SK-N-MC (cell line): ENCODE measurements around the gene TMCC2.

Source experiments
- EZH2 ChIP-seq: fragments of 200-600 bp; sonication (generic); IDR thresholded peaks from one replicate; pipeline ENCODE4 v1.6.1; 2017; ENCODE audit warnings: antibody characterized with exemption
- FOXP2 ChIP-seq: optimal IDR thresholded peaks from 2 replicates; pipeline ENCODE3; 2011; ENCODE audit warnings: mild to moderate bottlenecking, moderate library complexity; ENCODE audit not compliant: insufficient read depth; ENCODE audit errors: extremely low read length, control extremely low read depth
- POLR2AphosphoS5 ChIP-seq: IDR thresholded peaks from 2 replicates; pipeline ENCODE4 v1.6.1; 2012; ENCODE audit warnings: mild to moderate bottlenecking, low read depth, low read length, borderline replicate concordance

GRCh38 chr1:205183676-205184335 is 43.9 kb upstream of the TMCC2 start:
- TF ChIP-seq POLR2AphosphoS5 (no peak), EZH2 (no peak), FOXP2 (no peak)
